HUDEP-2 (cell line): Measurements from ENCODE around the gene SYCP2.

Experiments used
- DNase-seq, 76 experiments: peaks; one replicate each; lab custom pipeline; 2025; ENCODE audit not compliant: unreplicated experiment in 76 of 76; lab: John Stamatoyannopoulos, UW

The SYCP2 gene

GRCh38 chr20:59825944-59826759 lies 107.3 kb downstream of the SYCP2 start:
- no peak for DNase-seq

- no peak for DNase-seq
Measured at GRCh38 chr20:59825563-59825920, 107.9 kb downstream of the SYCP2 start.

GRCh38 chr20:59824711-59825562 lies 108.5 kb downstream of the SYCP2 start:
- no peak for DNase-seq

DNA sequence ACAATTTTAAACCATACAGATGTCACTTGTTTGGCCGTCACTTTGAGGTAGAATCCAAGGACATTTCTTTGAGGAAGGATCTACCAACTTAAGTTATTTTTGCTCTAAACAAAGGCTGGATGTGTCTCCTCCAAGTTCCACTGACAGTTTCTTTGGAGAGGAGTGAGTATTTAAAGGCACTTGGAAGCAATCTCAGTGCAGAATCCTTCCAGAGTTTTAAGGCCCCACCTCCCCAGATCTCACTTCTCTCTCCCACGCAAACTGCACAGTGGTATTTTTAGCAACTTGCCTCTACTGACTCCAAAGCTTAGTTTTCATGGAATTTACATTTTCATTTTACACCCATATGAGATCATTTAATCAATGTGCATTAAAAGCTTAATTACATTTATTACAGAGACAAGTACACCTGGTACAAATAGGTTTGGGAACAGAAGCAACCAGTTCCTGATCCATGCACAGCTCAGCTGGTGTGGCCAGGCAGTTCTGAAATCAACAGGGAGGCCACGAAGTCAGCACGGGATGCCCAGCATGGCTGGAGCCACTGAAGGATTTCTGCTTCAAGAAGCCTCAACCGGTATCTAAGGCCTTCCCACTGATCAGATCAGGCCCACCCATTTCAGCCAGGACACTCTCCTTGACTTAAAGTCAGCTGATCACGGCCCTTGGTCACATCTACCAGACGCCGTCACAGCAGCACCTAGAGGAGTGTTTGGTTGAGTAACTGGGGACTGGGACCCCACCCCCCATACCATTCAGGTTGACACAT lies 109.8 kb downstream of the SYCP2 start:
- no peak for DNase-seq

DNA sequence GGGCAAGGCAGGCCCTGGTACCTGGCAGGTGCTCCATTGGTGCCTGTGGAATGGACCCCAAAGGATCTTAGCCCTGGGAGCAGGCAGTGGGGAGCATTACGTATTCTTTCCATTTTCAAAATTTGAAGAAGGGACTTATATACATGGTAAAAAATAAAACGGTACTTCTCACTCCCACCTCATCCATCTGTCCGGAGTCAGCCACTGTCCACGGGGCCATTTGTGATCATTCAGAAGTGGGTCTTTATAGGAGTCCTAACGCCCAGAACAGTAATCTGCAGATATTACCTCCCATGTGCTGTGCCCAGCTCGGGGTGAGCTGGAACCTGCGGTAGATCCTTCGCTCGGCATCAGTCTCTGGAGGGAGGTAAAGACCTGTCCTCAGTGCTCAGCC lies 110.4 kb downstream of the SYCP2 start:
- DNase-seq = no peak

- no peak for DNase-seq
Measured at GRCh38 chr20:59822291-59823029, 111.0 kb downstream of the SYCP2 start.

DNA sequence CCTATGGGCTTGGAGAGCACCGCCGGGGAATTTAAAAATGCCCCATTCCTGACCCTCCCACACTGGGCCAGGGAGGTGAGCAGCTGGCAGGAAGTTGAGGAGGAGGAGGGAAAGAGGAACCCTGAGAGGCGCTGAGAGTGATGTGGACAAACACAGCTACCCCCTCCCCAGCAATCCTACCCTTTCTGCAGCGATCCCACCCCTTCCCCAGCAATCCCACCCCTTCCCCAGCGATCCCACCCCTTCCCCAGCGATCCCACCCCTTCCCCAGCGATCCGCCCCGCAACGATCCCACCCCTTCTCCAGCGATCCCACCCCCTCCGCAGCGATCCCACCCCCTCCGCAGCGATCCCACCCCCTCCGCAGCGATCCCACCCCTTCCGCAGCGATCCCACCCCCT lies 111.6 kb downstream of the SYCP2 start:
- no peak for DNase-seq

DNA sequence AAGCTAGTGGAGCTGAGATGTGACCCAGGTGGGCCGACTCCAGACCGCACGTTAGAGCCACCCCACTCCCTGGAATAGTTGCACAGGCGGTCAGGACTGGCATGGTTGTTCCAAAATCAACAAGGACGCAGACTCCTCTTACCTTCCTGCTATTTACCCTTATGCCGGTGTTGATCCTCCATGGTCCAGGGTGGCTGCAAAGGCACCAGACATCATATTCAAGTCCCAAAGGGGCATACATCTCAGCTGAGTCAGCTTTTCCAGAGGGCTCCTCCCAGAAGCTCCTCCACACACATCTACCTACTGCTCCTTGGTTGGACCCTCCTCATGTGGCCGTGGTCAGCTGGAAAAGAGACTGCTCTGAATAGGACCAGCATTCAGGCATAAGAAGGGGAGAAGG lies 112.2 kb downstream of the SYCP2 start:
- no peak for DNase-seq

GRCh38 chr20:59820204-59821041 lies 113.0 kb downstream of the SYCP2 start:
- no peak for DNase-seq

GRCh38 chr20:59819496-59820203 lies 113.8 kb downstream of the SYCP2 start:
- DNase-seq = no peak

- DNase-seq = no peak
Measured at GRCh38 chr20:59818911-59819310, 114.5 kb downstream of the SYCP2 start.

DNA sequence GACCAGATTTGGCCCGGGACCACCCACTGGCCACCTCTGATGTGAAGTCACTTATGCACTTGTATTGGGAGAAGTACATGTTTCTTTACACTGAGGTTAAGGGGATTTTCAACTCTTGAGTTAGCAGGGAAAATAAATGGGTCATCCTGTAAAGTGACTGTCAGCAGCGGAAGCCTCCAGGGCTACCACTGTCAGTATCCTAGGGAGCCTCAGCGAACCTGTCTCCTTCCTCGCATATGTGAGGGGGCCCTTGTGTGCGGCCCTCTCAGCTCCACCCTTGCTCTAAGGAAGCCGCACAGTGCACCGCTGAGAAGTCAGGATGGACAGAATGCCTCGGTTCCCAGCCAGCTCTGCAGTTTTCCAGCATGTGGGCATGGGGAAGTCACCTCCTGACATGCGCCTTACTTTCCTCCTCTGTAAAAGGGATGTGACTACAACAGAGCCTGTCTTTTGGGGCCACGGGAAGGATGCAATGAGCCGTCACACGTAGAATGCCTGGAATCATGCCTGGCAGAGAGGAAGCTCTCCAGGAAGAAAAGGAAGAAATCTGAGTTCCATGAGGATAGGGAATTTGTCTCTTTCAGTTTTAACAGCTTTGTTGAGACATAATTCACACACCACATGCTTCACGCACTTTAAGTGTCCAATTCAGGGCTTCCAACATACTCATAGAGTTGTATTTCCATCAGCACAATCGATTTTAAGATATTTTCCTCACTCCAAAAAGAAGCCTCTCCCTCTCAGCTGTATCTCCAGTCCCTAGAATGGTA lies 115.4 kb downstream of the SYCP2 start:
- DNase-seq = no peak

DNA sequence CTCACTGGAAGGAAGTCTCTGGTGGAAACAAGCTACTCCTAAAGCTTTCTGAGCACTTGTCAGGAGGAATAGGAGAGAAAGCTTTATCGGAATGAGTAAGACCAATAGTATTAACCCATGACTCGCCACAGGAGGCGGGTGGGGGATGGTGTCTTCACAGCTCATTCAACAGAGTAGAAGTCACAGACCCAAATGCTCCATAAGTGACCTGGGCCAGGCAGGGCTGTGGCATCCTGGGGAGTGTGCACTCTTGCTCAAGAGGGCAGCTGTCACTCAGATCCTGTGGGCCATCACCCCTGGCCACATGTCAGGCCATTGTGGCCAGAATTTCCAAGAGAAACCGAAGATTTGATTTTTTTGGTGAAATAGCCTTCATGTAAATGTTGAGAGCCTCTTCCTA lies 116.0 kb downstream of the SYCP2 start:
- DNase-seq = no peak

DNA sequence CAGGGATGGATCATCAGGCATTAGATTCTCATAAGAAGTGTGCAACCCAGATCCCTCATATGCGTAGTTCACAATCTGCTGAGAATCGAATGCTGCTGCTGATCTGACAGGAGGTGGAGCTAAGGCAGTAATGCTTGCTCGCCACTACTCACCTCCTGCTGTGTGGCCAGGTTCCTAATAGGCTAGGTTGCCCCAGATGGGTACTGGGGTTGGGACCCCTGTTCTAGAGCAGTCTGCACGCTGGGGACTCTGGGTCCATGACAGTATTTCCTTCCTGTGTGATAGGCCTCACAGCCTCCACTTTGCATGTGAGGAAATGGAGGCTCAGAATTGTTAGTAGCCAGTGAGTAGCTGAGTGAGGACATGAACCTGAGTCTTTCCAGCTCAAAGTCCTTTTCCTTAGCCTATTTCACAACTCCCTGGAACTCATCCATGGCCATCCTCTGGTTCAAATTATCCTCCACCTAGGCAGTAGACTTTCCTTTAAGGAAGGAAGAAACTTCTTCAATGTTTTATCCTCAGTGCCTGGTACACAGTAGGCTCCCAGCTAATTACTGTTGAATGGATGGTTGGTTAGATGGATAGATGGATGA lies 117.2 kb downstream of the SYCP2 start:
- no peak for DNase-seq

DNA sequence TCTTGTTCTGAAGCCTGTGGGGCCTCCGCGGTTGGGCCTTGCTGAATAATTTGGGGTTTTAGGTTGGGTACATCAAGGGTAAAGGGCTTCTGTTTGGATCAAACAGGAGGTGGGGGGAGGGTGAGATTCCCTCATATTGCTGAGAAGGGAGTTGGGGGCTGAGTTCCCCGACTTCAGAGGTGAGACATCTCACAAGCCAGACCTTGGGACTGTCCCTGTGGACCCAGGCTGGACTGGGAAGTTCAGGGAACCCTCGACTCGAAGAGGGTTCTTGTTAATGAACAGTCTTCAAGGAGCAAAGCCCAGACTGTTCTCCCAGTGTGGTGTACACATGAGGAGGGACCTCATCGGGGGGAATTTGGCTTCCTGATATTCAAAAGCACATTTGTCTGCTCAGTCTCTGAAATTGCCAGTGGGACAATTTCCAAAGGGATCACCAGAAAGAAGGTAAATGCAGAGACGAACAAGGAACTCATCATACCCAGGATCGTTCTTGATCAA lies 118.5 kb downstream of the SYCP2 start:
- DNase-seq = no peak

- no peak for DNase-seq
Measured at GRCh38 chr20:59813948-59814839, 119.2 kb downstream of the SYCP2 start.
